Fibroblast of pulmonary artery (primary cell): ENCODE results near the gene SYT6.
"Not testable (repeated sequence)": the region's sequence is repeated elsewhere in the genome, so short reads cannot be mapped to it uniquely, and the experiment has no call there.

Experiments
- DNase-seq: peaks from one replicate; pipeline ENCODE4 v3.0.0-alpha.2; 2010; ENCODE audit warnings: low read depth
- H3K4me3 ChIP-seq: replicated peaks from 2 replicates; pipeline ENCODE4 v1.5.1; 2011; ENCODE audit warnings: low read depth, mild to moderate bottlenecking, control low read depth, low read length, moderate library complexity
- CTCF ChIP-seq: IDR thresholded peaks from 2 replicates; pipeline ENCODE4 v1.5.1; 2011; ENCODE audit warnings: mild to moderate bottlenecking, control low read depth, low read length, inconsistent platforms; ENCODE audit errors: missing control alignments

Gene SYT6

DNA sequence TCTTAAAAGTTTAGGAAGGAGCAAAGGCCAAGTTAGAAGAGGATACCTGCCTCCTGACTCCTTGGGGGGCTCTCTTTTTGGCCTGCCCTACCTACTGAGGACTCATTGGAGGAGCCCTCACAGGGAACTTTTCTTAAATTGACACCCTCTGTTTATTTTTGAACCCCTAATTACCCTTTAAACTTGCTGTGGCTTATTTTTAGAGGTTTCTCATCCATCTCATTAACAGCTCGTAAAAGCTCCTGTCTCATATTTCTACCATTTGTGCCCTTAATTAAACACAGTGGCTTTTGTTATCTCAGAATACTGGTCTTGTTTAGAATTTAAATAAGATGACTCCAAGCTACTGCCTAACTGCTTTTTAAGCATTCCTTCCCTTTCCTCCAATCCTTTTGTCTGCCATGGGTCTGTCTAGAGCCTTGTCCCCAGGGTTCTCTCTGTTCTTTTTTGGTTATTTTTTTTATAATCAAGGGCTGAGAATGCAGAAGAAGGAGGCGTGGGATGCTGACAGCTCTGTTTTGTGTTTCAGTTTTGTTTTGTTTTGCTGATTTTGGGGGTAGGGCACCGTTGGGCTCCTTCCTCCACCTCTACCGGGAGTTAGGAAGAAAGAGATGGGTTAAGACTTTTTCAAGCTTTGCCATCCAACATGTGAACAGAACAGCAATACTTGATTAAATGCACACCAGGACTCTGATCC lies 78.0 kb downstream of the SYT6 start:
- no peak for TF ChIP-seq CTCF
- H3K4me3 ChIP-seq: no peak overlapping the region
- DNase-seq: no peak

- no peak for DNase-seq
- no peak overlapping the region for H3K4me3 ChIP-seq
- no peak for TF ChIP-seq CTCF
These were observed 78.6 kb downstream of the SYT6 start for GRCh38 chr1:114075105-114075504.

- no peak for TF ChIP-seq CTCF
- H3K4me3 ChIP-seq: no peak overlapping the region
These were observed 81.4 kb downstream of the SYT6 start for GRCh38 chr1:114072246-114072645.

DNA sequence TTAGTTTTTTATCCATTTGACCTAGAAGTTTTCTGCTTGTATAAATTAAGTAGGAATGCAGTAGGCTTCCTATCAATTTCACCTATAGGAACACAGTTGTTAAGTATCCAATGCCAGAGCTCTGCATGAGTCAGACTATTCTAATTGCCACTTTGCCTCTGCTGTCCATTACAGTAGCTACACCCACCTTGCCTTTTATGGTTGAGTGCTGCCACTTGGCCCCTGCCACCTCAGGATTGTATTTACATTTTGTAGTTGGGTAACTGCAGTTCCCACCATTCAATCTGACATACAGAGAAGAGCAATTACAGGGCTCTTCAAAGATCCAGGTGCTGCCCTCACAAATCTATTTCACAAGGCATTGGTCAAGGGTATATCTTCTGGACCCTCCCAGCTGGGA lies 83.9 kb downstream of the SYT6 start:
- H3K4me3 ChIP-seq, DNase-seq: not testable (repeated sequence)

More at GRCh38 chr1:114072246-114072645, 81.4 kb downstream of the SYT6 start:
- DNase-seq: no peak

DNA sequence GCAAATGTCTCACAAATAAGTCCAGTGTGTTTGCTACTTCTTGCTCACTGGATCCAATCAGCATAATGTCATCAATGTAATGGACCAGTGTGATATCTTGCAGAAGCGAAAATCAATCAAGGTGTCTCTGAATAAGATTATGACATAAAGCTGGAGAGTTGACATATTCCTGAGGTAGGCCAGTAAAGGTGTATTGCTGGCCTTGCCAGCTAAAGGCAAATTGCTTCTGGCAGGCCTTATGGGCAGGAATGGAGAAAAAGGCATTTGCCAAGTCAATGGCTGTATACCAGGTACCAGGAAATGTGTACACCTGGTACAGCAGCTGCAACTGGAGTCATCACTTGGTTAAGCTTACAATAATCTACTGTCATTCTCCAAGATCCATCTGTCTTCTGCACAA lies 85.0 kb downstream of the SYT6 start:
- H3K4me3 ChIP-seq, DNase-seq: not testable (repeated sequence)

- not testable (repeated sequence) for H3K4me3 ChIP-seq, DNase-seq
These were observed 88.0 kb downstream of the SYT6 start for GRCh38 chr1:114065671-114066070.

DNA sequence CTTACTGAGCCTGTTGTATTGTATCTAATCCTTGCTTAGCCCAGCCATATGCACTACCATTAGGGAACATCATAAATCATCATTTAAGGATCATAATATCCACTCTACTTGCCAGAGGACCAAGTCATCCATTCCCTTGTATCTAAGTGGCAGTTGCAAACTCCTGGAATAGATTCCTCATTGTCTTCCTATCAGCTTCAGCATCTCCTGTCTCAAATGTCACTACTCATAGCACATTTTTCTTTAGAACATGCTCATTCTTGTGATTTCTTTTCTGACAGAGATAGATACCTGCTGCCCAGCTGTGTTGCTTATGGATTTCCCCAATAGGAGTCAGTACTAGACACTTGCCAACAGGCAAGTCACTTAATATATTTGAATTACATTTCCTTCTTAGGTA lies 90.1 kb downstream of the SYT6 start:
- DNase-seq: no peak
- no peak for TF ChIP-seq CTCF
- no peak overlapping the region for H3K4me3 ChIP-seq

DNA sequence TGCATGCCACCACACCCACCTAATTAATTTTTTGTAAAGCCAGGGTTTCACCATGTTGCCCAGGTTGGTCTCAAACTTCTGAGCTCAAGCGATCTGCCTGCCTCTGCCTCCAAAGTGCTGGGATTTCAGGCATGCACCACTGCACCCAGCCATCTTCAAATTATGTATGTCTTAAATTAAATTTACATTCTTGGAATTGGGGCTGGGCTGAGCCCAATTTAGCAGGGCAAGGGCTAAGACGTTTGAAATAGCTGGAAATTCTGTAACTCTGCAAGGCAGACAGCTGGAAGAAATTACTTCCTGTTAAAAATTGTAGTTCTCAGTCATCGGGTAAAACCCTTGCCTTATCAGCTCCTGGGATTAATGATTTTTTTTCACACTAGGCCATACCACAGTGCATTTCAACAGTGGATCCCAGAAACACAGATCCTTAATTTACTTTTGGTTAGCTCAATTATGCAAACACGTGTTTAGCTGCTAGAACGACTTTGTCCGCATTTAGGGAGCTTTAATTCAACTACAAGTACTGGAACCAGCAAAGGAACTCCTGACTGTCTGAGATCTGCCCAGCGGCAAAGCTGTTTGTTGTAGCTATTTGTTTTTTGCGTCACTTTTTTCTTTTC lies 91.1 kb downstream of the SYT6 start:
- DNase-seq: no peak
- TF ChIP-seq CTCF: no peak
- H3K4me3 ChIP-seq: no peak overlapping the region
